ENCODE measurements around the gene COL6A5.

COL6A5 gene

DNA sequence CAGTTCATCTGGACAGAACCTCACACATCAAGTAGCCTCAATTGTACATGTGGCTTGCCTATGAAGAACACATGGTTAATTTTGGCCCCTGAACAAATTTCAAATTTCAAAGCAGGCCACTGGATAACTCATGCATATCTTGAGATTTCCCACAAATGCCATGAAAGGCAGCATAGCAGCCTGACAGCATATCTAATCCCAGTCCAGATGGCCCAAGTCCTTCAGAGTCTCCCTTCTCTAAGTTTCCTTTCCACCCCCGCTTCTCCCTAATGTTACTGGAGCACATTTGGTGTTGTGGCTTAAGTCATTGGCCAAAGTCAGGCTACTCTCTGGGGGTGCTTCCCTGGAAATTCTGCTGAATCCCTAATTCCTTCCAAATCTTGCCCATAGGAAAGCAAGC lies 117.7 kb downstream of the COL6A5 start:
- DNase-seq = no peak
- no peaks in the 10 kb centered on the region for H3K27me3 ChIP-seq (replicated peaks; ENCODE audit: control insufficient read depth, insufficient read depth, low read length, poor library complexity, severe bottlenecking)
- no peaks in the 10 kb centered on the region for H3K36me3 ChIP-seq (ENCODE audit: control insufficient read depth, insufficient read depth, low read length)
- no peak overlapping the region for H3K27ac ChIP-seq (ENCODE audit: insufficient read depth, low read length, poor library complexity, severe bottlenecking)
- H3K9me3 ChIP-seq (ENCODE audit: control insufficient read depth, low read length) = no peaks in the 10 kb centered on the region
- no peaks in the 10 kb centered on the region for H3K4me1 ChIP-seq (ENCODE audit: control insufficient read depth, insufficient read depth, low read length, poor library complexity, severe bottlenecking)
- no peak overlapping the region for H3K4me3 ChIP-seq (ENCODE audit: insufficient read depth, low read depth, low read length, poor library complexity, severe bottlenecking)

GRCh38 chr3:130465521-130465920 lies 120.0 kb downstream of the COL6A5 start:
- no peak for DNase-seq
- Histone ChIP-seq H3K27me3 (replicated peaks; ENCODE audit: control insufficient read depth, insufficient read depth, low read length, poor library complexity, severe bottlenecking) (no peaks in the 10 kb centered on the region), H3K27ac (ENCODE audit: insufficient read depth, low read length, poor library complexity, severe bottlenecking) (no peak overlapping the region)

DNA sequence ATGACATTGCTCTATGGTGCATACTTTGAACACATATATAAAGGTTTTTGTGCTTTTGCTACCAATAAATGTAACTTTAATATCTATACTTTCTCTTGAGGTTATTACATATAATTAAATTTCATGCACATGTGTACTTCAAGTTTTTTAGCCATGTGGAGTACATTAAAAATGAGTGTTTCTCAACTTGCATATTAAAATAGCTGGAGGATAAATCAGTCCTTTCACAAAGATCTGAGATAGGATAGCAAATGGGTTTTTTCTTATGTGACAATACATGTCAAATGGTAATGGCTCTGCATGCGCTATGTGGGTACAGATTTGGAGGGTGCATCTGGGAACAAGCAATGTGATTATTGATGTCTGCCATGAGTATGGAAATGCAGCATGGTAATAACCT lies 122.8 kb downstream of the COL6A5 start:
- no peak overlapping the region for H3K4me3 ChIP-seq (ENCODE audit: insufficient read depth, low read depth, low read length, poor library complexity, severe bottlenecking)
- H3K9me3 ChIP-seq (ENCODE audit: control insufficient read depth, low read length) = no peaks in the 10 kb centered on the region
- no peak for DNase-seq
- H3K27me3 ChIP-seq (replicated peaks; ENCODE audit: control insufficient read depth, insufficient read depth, low read length, poor library complexity, severe bottlenecking) = no peaks in the 10 kb centered on the region
- no peak overlapping the region for H3K27ac ChIP-seq (ENCODE audit: insufficient read depth, low read length, poor library complexity, severe bottlenecking)
- no peaks in the 10 kb centered on the region for H3K4me1 ChIP-seq (ENCODE audit: control insufficient read depth, insufficient read depth, low read length, poor library complexity, severe bottlenecking)
- H3K36me3 ChIP-seq (ENCODE audit: control insufficient read depth, insufficient read depth, low read length) = no peaks in the 10 kb centered on the region

More at GRCh38 chr3:130465521-130465920, 120.0 kb downstream of the COL6A5 start:
- H3K4me3 ChIP-seq (ENCODE audit: insufficient read depth, low read depth, low read length, poor library complexity, severe bottlenecking) = no peak overlapping the region
- H3K36me3 ChIP-seq (ENCODE audit: control insufficient read depth, insufficient read depth, low read length) = no peaks in the 10 kb centered on the region
- no peaks in the 10 kb centered on the region for H3K9me3 ChIP-seq (ENCODE audit: control insufficient read depth, low read length)
- no peaks in the 10 kb centered on the region for H3K4me1 ChIP-seq (ENCODE audit: control insufficient read depth, insufficient read depth, low read length, poor library complexity, severe bottlenecking)

- H3K4me3 ChIP-seq (ENCODE audit: insufficient read depth, low read depth, low read length, poor library complexity, severe bottlenecking) = no peak overlapping the region
- no peaks in the 10 kb centered on the region for H3K36me3 ChIP-seq (ENCODE audit: control insufficient read depth, insufficient read depth, low read length)
- DNase-seq = no peak
- H3K27ac ChIP-seq (ENCODE audit: insufficient read depth, low read length, poor library complexity, severe bottlenecking) = no peak overlapping the region
- H3K9me3 ChIP-seq (ENCODE audit: control insufficient read depth, low read length) = no peaks in the 10 kb centered on the region
- no peaks in the 10 kb centered on the region for H3K4me1 ChIP-seq (ENCODE audit: control insufficient read depth, insufficient read depth, low read length, poor library complexity, severe bottlenecking)
- no peaks in the 10 kb centered on the region for H3K27me3 ChIP-seq (replicated peaks; ENCODE audit: control insufficient read depth, insufficient read depth, low read length, poor library complexity, severe bottlenecking)
These were observed 124.7 kb downstream of the COL6A5 start for GRCh38 chr3:130470126-130470525.

DNA sequence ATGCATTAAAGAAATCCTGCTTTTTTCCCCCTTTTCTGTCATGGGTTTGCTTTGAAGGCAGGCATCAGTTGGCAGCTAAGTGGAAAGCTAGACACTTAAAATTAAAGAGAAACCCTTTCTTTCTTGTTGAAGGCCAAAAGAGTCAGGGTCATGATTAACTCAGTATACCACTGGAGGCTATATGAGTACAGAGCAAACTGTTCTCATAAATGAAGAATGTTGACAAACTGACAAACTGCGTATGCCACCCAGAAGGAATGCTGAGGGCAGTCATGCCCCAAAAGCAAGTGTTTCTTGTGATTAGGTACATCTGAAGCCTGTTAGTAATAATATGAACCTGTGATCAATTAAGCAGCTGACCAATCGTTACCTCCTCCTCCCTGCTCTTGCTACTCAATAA lies 127.9 kb downstream of the COL6A5 start:
- H3K4me3 ChIP-seq (ENCODE audit: insufficient read depth, low read depth, low read length, poor library complexity, severe bottlenecking) = no peak overlapping the region
- DNase-seq = no peak
- no peak overlapping the region for H3K27ac ChIP-seq (ENCODE audit: insufficient read depth, low read length, poor library complexity, severe bottlenecking)
- no peaks in the 10 kb centered on the region for H3K9me3 ChIP-seq (ENCODE audit: control insufficient read depth, low read length)
- no peaks in the 10 kb centered on the region for H3K27me3 ChIP-seq (replicated peaks; ENCODE audit: control insufficient read depth, insufficient read depth, low read length, poor library complexity, severe bottlenecking)
- H3K36me3 ChIP-seq (ENCODE audit: control insufficient read depth, insufficient read depth, low read length) = no peaks in the 10 kb centered on the region
- H3K4me1 ChIP-seq (ENCODE audit: control insufficient read depth, insufficient read depth, low read length, poor library complexity, severe bottlenecking) = no peaks in the 10 kb centered on the region

DNA sequence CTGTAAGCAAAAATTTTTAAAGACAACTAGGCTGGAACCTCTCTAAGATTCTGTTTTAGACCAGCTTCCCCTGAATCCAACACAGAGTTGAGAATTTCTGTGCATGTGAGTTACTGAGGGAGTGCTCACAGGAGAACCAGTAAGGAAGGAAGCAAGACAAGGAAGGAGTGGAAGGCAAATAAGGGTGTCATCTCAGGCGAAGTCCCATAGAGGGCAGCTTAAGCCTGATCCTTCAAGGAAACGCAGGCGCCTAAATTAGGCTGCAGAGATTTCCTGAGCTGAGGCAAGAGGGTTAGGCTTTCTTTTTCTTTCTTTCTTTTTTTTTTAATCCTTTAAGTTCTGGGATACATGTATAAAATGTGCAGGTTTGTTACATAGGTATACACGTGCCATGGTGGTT lies 135.3 kb downstream of the COL6A5 start:
- no peaks in the 10 kb centered on the region for H3K4me1 ChIP-seq (ENCODE audit: control insufficient read depth, insufficient read depth, low read length, poor library complexity, severe bottlenecking)
- no peak overlapping the region for H3K4me3 ChIP-seq (ENCODE audit: insufficient read depth, low read depth, low read length, poor library complexity, severe bottlenecking)
- no peak for DNase-seq
- H3K27me3 ChIP-seq (replicated peaks; ENCODE audit: control insufficient read depth, insufficient read depth, low read length, poor library complexity, severe bottlenecking) = no peaks in the 10 kb centered on the region
- no peak overlapping the region for H3K27ac ChIP-seq (ENCODE audit: insufficient read depth, low read length, poor library complexity, severe bottlenecking)
- H3K9me3 ChIP-seq (ENCODE audit: control insufficient read depth, low read length) = no peaks in the 10 kb centered on the region
- no peaks in the 10 kb centered on the region for H3K36me3 ChIP-seq (ENCODE audit: control insufficient read depth, insufficient read depth, low read length)

GRCh38 chr3:130488288-130488687 lies 142.8 kb downstream of the COL6A5 start:
- H3K4me1 ChIP-seq (ENCODE audit: control insufficient read depth, insufficient read depth, low read length, poor library complexity, severe bottlenecking) = no peaks in the 10 kb centered on the region
- no peaks in the 10 kb centered on the region for H3K27me3 ChIP-seq (replicated peaks; ENCODE audit: control insufficient read depth, insufficient read depth, low read length, poor library complexity, severe bottlenecking)
- no peak overlapping the region for H3K27ac ChIP-seq (ENCODE audit: insufficient read depth, low read length, poor library complexity, severe bottlenecking)
- H3K9me3 ChIP-seq (ENCODE audit: control insufficient read depth, low read length) = no peaks in the 10 kb centered on the region
- no peak for DNase-seq
- no peaks in the 10 kb centered on the region for H3K36me3 ChIP-seq (ENCODE audit: control insufficient read depth, insufficient read depth, low read length)
- H3K4me3 ChIP-seq (ENCODE audit: insufficient read depth, low read depth, low read length, poor library complexity, severe bottlenecking) = no peak overlapping the region

DNA sequence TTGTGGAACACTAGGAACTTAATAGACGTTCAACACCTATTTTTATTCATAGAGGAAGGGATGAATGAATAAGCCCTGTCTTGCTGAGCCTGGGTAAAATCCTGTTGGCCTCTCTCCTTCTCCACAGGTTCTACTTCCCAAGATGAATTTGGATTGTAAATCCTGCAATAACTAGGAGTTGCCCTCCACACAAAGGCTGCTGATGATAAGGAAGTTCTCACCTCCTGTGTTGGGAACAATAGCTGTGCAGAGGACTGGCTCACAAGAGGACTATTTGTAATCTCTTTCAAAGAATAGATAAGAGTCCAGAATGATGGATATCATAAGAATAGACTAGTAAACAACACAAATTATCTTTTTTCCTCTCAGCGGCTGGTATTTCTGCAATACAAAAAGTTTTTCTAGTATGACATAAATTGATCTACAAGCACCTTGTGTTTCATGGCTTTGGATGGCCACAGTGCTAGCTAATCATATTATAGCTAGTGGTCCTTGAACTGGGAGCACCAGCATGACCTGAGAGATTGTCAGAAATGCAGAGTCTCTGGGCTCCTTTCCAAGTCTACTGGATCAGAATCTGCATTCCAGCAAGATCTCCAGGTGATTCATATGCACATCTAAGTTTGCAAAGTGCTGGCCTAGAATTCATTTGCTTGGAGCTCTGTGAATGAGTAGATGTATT lies 143.4 kb downstream of the COL6A5 start:
- Histone ChIP-seq H3K27ac (ENCODE audit: insufficient read depth, low read length, poor library complexity, severe bottlenecking) (no peak overlapping the region), H3K27me3 (replicated peaks; ENCODE audit: control insufficient read depth, insufficient read depth, low read length, poor library complexity, severe bottlenecking) (no peaks in the 10 kb centered on the region), H3K4me1 (ENCODE audit: control insufficient read depth, insufficient read depth, low read length, poor library complexity, severe bottlenecking) (no peaks in the 10 kb centered on the region), H3K4me3 (ENCODE audit: insufficient read depth, low read depth, low read length, poor library complexity, severe bottlenecking) (no peak overlapping the region), H3K9me3 (ENCODE audit: control insufficient read depth, low read length) (no peaks in the 10 kb centered on the region), H3K36me3 (ENCODE audit: control insufficient read depth, insufficient read depth, low read length) (no peaks in the 10 kb centered on the region)
- DNase-seq = no peak

DNA sequence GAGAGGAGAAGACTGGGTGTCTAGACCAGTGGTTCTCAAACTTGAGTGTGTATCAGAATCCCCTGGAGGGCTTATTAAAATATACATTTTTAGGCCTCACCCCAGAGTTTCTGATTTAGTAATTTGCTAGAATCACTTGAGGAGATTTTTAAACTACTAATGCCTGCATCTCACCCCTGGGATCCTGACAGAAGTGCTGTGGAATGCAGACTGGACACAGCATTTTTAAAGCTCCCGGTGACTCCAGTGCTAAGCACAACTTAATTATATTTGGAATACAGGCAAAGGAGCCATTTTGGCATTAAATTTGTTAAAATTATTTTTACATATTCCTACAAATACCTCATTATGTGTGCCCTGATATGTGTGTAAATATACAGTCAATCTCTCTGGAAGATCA lies 144.8 kb downstream of the COL6A5 start:
- Histone ChIP-seq H3K36me3 (ENCODE audit: control insufficient read depth, insufficient read depth, low read length) (no peaks in the 10 kb centered on the region), H3K27ac (ENCODE audit: insufficient read depth, low read length, poor library complexity, severe bottlenecking) (no peak overlapping the region), H3K4me3 (ENCODE audit: insufficient read depth, low read depth, low read length, poor library complexity, severe bottlenecking) (no peak overlapping the region), H3K9me3 (ENCODE audit: control insufficient read depth, low read length) (no peaks in the 10 kb centered on the region), H3K4me1 (ENCODE audit: control insufficient read depth, insufficient read depth, low read length, poor library complexity, severe bottlenecking) (no peaks in the 10 kb centered on the region), H3K27me3 (replicated peaks; ENCODE audit: control insufficient read depth, insufficient read depth, low read length, poor library complexity, severe bottlenecking) (no peaks in the 10 kb centered on the region)
- DNase-seq = no peak

GRCh38 chr3:130491431-130491830 lies 146.0 kb downstream of the COL6A5 start:
- H3K4me3 ChIP-seq (ENCODE audit: insufficient read depth, low read depth, low read length, poor library complexity, severe bottlenecking) = no peak overlapping the region
- H3K4me1 ChIP-seq (ENCODE audit: control insufficient read depth, insufficient read depth, low read length, poor library complexity, severe bottlenecking) = no peaks in the 10 kb centered on the region
- no peak overlapping the region for H3K27ac ChIP-seq (ENCODE audit: insufficient read depth, low read length, poor library complexity, severe bottlenecking)
- DNase-seq = no peak
- H3K27me3 ChIP-seq (replicated peaks; ENCODE audit: control insufficient read depth, insufficient read depth, low read length, poor library complexity, severe bottlenecking) = no peaks in the 10 kb centered on the region
- no peaks in the 10 kb centered on the region for H3K36me3 ChIP-seq (ENCODE audit: control insufficient read depth, insufficient read depth, low read length)
- H3K9me3 ChIP-seq (ENCODE audit: control insufficient read depth, low read length) = no peaks in the 10 kb centered on the region

All from effector memory CD4-positive, alpha-beta T cell (primary cell).